HepG2 (cell line): Measurements from ENCODE around the gene HOXC5. TPM values are rescaled to one million over a fixed set of nuclear protein-coding genes. Genes with fewer than 3 reads are reported as not detected.
A peak's percentile ranks its signal among the peaks of the same experiment; 100 is the strongest.

Experiments
- ATF7-NPFF ChIP-seq: sonication (generic); formaldehyde crosslinking; IDR thresholded peaks from 2 replicates; pipeline ENCODE4 v1.8.1; 2023; ENCODE audit warnings: mild to moderate bottlenecking, low read depth, missing genetic modification reagents, moderate library complexity
- FOXM1 ChIP-seq: sonication (generic); formaldehyde crosslinking; IDR thresholded peaks from 2 replicates; pipeline ENCODE4 v1.5.0; 2020; ENCODE audit warnings: missing genetic modification reagents
- HCFC1 ChIP-seq: fragments of 150-350 bp; IDR thresholded peaks from 2 replicates; pipeline ENCODE4 v1.6.1; 2014; ENCODE audit warnings: low read depth, low read length
- HNRNPLL ChIP-seq: fragments of 200-400 bp; formaldehyde crosslinking; IDR thresholded peaks from 2 replicates; pipeline ENCODE4 v1.6.1; 2017; ENCODE audit warnings: mild to moderate bottlenecking, low read depth, low read length; ENCODE audit not compliant: poor library complexity, severe bottlenecking
- KMT2B ChIP-seq: IDR thresholded peaks from 2 replicates; pipeline ENCODE4 v1.6.1; 2016; ENCODE audit warnings: missing genetic modification reagents, missing compliant biosample characterization
- MXD1 ChIP-seq: sonication (generic); formaldehyde crosslinking; IDR thresholded peaks from 2 replicates; pipeline ENCODE4 v1.4.0; 2020; ENCODE audit warnings: mild to moderate bottlenecking, missing genetic modification reagents
- NFATC3 ChIP-seq: sonication (generic); formaldehyde crosslinking; IDR thresholded peaks from 2 replicates; pipeline ENCODE4 v1.5.1; 2020; ENCODE audit warnings: mild to moderate bottlenecking, missing genetic modification reagents
- NPAS2 ChIP-seq: sonication (generic); formaldehyde crosslinking; IDR thresholded peaks from 2 replicates; pipeline ENCODE4 v1.8.0; 2022; ENCODE audit warnings: mild to moderate bottlenecking, missing genetic modification reagents, borderline replicate concordance
- RBFOX2 ChIP-seq: fragments of 200-400 bp; formaldehyde crosslinking; IDR thresholded peaks from 2 replicates; pipeline ENCODE4 v1.6.1; 2017; ENCODE audit warnings: low read depth, mild to moderate bottlenecking, low read length
- RCOR2 ChIP-seq: IDR thresholded peaks from 2 replicates; pipeline ENCODE4 v1.6.1; 2016; ENCODE audit warnings: missing biosample characterization, missing genetic modification reagents
- RFX3 ChIP-seq: IDR thresholded peaks from 2 replicates; pipeline ENCODE4 v1.6.1; 2016; ENCODE audit warnings: missing biosample characterization, missing genetic modification reagents
- SP2 ChIP-seq: sonication (generic); formaldehyde crosslinking; IDR thresholded peaks from 2 replicates; pipeline ENCODE4 v1.5.1; 2020; ENCODE audit warnings: mild to moderate bottlenecking, missing genetic modification reagents
- SP4 ChIP-seq: sonication (generic); formaldehyde crosslinking; IDR thresholded peaks from 2 replicates; pipeline ENCODE4 v1.8.1; 2023; ENCODE audit warnings: mild to moderate bottlenecking, missing genetic modification reagents
- ZBTB20 ChIP-seq: sonication (generic); formaldehyde crosslinking; IDR thresholded peaks from 2 replicates; pipeline ENCODE4 v1.8.1; 2023; ENCODE audit warnings: missing genetic modification reagents, low read depth, mild to moderate bottlenecking, borderline replicate concordance
- ZBTB43 ChIP-seq: sonication (generic); formaldehyde crosslinking; conservative IDR thresholded peaks from 2 replicates; pipeline ENCODE4 v1.4.0; 2020; ENCODE audit warnings: missing genetic modification reagents
- ZFYVE20 ChIP-seq: sonication (generic); formaldehyde crosslinking; IDR thresholded peaks from 2 replicates; pipeline ENCODE4 v1.8.0; 2023; ENCODE audit warnings: low read depth, mild to moderate bottlenecking, moderate library complexity, missing genetic modification reagents, borderline replicate concordance
- ZNF224 ChIP-seq: sonication (generic); formaldehyde crosslinking; IDR thresholded peaks from 2 replicates; pipeline ENCODE4 v1.5.0; 2020; ENCODE audit warnings: mild to moderate bottlenecking, missing genetic modification reagents
- ZNF33B ChIP-seq: sonication (generic); formaldehyde crosslinking; IDR thresholded peaks from 2 replicates; pipeline ENCODE4 v1.5.1; 2020; ENCODE audit warnings: mild to moderate bottlenecking, missing genetic modification reagents
- ZNF768 ChIP-seq: sonication (generic); formaldehyde crosslinking; IDR thresholded peaks from 2 replicates; pipeline ENCODE4 v1.4.0; 2020; ENCODE audit warnings: missing genetic modification reagents
- ZNF772 ChIP-seq: sonication (generic); formaldehyde crosslinking; IDR thresholded peaks from 2 replicates; pipeline ENCODE4 v1.5.0; 2020; ENCODE audit warnings: mild to moderate bottlenecking, missing genetic modification reagents
- ZNF777 ChIP-seq: sonication (generic); formaldehyde crosslinking; IDR thresholded peaks from 2 replicates; pipeline ENCODE4 v1.4.0; 2020; ENCODE audit warnings: missing genetic modification reagents
- ZNF800 ChIP-seq: sonication (generic); formaldehyde crosslinking; IDR thresholded peaks from 2 replicates; pipeline ENCODE4 v1.4.0; 2020; ENCODE audit warnings: missing genetic modification reagents
- ZNF83 ChIP-seq: sonication (generic); formaldehyde crosslinking; IDR thresholded peaks from 2 replicates; pipeline ENCODE4 v1.4.0; 2020; ENCODE audit warnings: missing genetic modification reagents, mild to moderate bottlenecking, borderline replicate concordance
- ZNF878 ChIP-seq: sonication (generic); formaldehyde crosslinking; IDR thresholded peaks from 2 replicates; pipeline ENCODE4 v1.8.1; 2023; ENCODE audit warnings: mild to moderate bottlenecking, missing genetic modification reagents, moderate library complexity
- ZNF879 ChIP-seq: sonication (generic); formaldehyde crosslinking; IDR thresholded peaks from 2 replicates; pipeline ENCODE4 v1.8.1; 2023; ENCODE audit warnings: missing genetic modification reagents
- ZSCAN22 ChIP-seq: sonication (generic); formaldehyde crosslinking; IDR thresholded peaks from 2 replicates; pipeline ENCODE4 v1.4.0; 2020; ENCODE audit warnings: mild to moderate bottlenecking, missing genetic modification reagents
- polyA plus RNA-seq, 8 experiments: library from polyadenylated mRNA; depleted of rRNA in 3 of 8; stranded (reverse) in 7 of 8; unstranded in 1 of 8; fragments of >200 nt; fragmentation: Illumina TruSeq in 4 of 8; extraction: Trizol in 4 of 8; gene quantifications; 2 replicates each; pipeline versions ENCODE4 v1.2.1 to v1.2.3, GENCODE V29; 2011 to 2016; ENCODE audit warnings: low read depth in 4 of 8, missing spikeins in 1 of 8, mixed read lengths in 1 of 8; ENCODE audit not compliant: insufficient read depth in 1 of 8
- total RNA-seq, 5 experiments: library from RNA; depleted of rRNA; stranded (reverse); fragments of >200 nt; fragmentation: Illumina TruSeq; extraction: Trizol; gene quantifications; 2 replicates each; pipeline ENCODE4 v1.2.3, GENCODE V29; 2016; ENCODE audit warnings: low read depth in 1 of 5
- TF ChIP-seq, protein P1 (sequence below): fragments of 450-650 bp; IDR thresholded peaks from 2 replicates; pipeline ENCODE4 v1.6.1; 2017

HOXC5 gene
- total and polyA plus RNA-seq, 2 of the 13 experiments (the other 11 are each of a cell fraction or from before 2014, with no cell fraction given): not detected

GRCh38 chr12:54000116-54001114, 32.4 kb upstream of the HOXC5 start, which contains the start of gene HOXC9 (continued):
- no peak for TF ChIP-seq ZBTB20 (CRISPR knock-in tag)
- no peak for TF ChIP-seq ATF7-NPFF (CRISPR knock-in tag)
- peak; percentile 48 for TF ChIP-seq HNRNPLL
- no peak for TF ChIP-seq ZNF879
- TF ChIP-seq NFATC3: no peak
- no peak for TF ChIP-seq RCOR2
- TF ChIP-seq ZSCAN22: no peak
- TF ChIP-seq KMT2B (CRISPR knock-in tag): no peak
- peak; percentile 19; the same call in 1 of the 2 replicates for TF ChIP-seq ZNF772 (CRISPR knock-in tag)
- no peak for TF ChIP-seq NPAS2 (CRISPR knock-in tag)
- TF ChIP-seq ZFYVE20 (CRISPR knock-in tag): no peak
- no peak for TF ChIP-seq ZNF83 (CRISPR knock-in tag)
- no peak for TF ChIP-seq RFX3 (CRISPR knock-in tag)
- TF ChIP-seq RBFOX2: peak; percentile 59
- TF ChIP-seq ZNF878 (CRISPR knock-in tag): no peak
- TF ChIP-seq SP4 (CRISPR knock-in tag): no peak
- peak; percentile 24; the same call in 1 of the 2 replicates for TF ChIP-seq ZNF768 (CRISPR knock-in tag)
- TF ChIP-seq, protein P1, sequence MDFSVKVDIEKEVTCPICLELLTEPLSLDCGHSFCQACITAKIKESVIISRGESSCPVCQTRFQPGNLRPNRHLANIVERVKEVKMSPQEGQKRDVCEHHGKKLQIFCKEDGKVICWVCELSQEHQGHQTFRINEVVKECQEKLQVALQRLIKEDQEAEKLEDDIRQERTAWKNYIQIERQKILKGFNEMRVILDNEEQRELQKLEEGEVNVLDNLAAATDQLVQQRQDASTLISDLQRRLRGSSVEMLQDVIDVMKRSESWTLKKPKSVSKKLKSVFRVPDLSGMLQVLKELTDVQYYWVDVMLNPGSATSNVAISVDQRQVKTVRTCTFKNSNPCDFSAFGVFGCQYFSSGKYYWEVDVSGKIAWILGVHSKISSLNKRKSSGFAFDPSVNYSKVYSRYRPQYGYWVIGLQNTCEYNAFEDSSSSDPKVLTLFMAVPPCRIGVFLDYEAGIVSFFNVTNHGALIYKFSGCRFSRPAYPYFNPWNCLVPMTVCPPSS: no peak
- no peak; the same call in 1 of the 2 replicates for TF ChIP-seq MXD1 (CRISPR knock-in tag)
- TF ChIP-seq FOXM1 (CRISPR knock-in tag): no peak
- TF ChIP-seq ZNF33B: no peak
- no peak for TF ChIP-seq SP2 (CRISPR knock-in tag)
- no peak for TF ChIP-seq ZBTB43 (CRISPR knock-in tag)
- no peak for TF ChIP-seq ZNF224
- peak; percentile 77 for TF ChIP-seq ZNF777 (CRISPR knock-in tag)
- peak; percentile 48 for TF ChIP-seq ZNF800
- TF ChIP-seq HCFC1: no peak
